AG09319 (cell line): Measurements from ENCODE around the gene TMCC1.

ENCODE experiments used
- DNase-seq: peaks from one replicate; pipeline ENCODE4 v3.0.0-alpha.2; 2010; ENCODE audit warnings: low read depth; ENCODE audit errors: extremely low read depth
- CTCF ChIP-seq: IDR thresholded peaks from 2 replicates; pipeline ENCODE4 v1.5.1; 2011; ENCODE audit warnings: low read depth, mild to moderate bottlenecking, inconsistent platforms, low read length, moderate library complexity

Gene TMCC1

GRCh38 chr3:129855170-129855831, 38.2 kb downstream of the TMCC1 start:
- no peak for DNase-seq
- TF ChIP-seq CTCF, result no peak

GRCh38 chr3:129854460-129854859, 39.1 kb downstream of the TMCC1 start:
- no peak for DNase-seq
- no peak for TF ChIP-seq CTCF

GRCh38 chr3:129845956-129846355, 47.6 kb downstream of the TMCC1 start:
- DNase-seq, result no peak
- TF ChIP-seq CTCF, result no peak

GRCh38 chr3:129840707-129841360, 52.7 kb downstream of the TMCC1 start:
- TF ChIP-seq CTCF, result no peak
- no peak for DNase-seq

- DNase-seq, result no peak
- TF ChIP-seq CTCF, result no peak
Observed at GRCh38 chr3:129838086-129838485, 55.4 kb downstream of the TMCC1 start.

- no peak for TF ChIP-seq CTCF
- DNase-seq, result no peak
Observed at GRCh38 chr3:129837065-129837642, 56.4 kb downstream of the TMCC1 start.

- DNase-seq, result no peak
- TF ChIP-seq CTCF, result no peak
Observed at GRCh38 chr3:129836381-129837064, 57.0 kb downstream of the TMCC1 start.
